Stimulated activated CD4-positive, alpha-beta T cell treated with anti-CD3 and anti-CD28 coated beads, TNF-alpha, amount 100 ng/mL, for 24 hours (primary cell): ENCODE measurements around the gene IRS1.

Experiments
- DNase-seq, 3 experiments: peaks; one replicate each; pipeline ENCODE4 v3.0.0-alpha.2; 2020; ENCODE audit warnings: low read depth in 3 of 3

IRS1 gene

GRCh38 chr2:226790431-226790830 lies 9.2 kb downstream of the IRS1 start:
- DNase-seq, result no peak

GRCh38 chr2:226790011-226790410 lies 9.6 kb downstream of the IRS1 start:
- no peak for DNase-seq

- DNase-seq, result no peak
Observed at GRCh38 chr2:226788881-226789490, 10.6 kb downstream of the IRS1 start.

DNA sequence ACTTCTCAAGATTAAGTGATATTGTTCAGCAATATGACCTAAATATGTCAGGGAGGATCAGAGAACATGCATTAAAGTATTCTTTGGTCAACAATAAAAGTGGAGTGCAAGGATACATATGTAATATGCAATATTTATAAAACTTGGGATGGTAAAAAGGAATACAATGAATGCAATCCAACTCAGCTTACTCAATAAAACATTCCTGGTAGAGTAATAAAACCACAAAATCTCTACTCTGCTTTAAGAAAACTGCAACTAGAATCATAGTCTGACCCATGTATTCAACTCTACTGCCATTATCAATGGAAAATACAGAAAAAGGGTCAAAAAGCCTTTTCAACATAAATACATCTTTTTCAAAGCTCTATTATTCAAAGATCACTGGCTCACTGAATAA lies 11.6 kb downstream of the IRS1 start:
- DNase-seq, result no peak

- DNase-seq, result no peak
Observed at GRCh38 chr2:226783885-226784284, 15.7 kb downstream of the IRS1 start.

- no peak for DNase-seq
Observed at GRCh38 chr2:226782092-226782713, 17.4 kb downstream of the IRS1 start.

GRCh38 chr2:226780431-226780830 lies 19.2 kb downstream of the IRS1 start:
- DNase-seq, result no peak

- DNase-seq, result no peak
Observed at GRCh38 chr2:226777611-226778010, 22.0 kb downstream of the IRS1 start.

GRCh38 chr2:226776104-226776503 lies 23.5 kb downstream of the IRS1 start:
- no peak for DNase-seq

DNA sequence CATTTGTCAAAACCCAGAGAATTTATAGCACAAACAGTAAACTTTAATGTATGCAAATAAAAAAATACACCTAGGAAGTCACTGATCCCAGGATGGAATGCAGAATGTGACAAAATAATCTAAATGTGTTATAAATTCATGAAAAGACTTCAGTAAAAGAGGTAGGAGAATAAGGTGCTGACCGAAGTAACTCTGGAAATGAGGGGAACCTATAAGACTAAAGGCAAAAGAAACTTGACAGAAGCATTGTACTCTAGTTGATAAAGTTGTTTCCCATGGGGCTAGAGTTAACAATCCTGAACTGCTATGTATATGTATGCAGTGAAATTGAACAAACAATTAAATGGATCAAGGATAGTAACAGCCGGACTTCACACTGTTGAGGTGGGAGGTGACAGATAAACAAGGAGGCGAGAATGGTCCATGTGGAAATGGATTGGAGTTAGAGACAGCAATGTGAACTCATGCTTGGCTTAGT lies 24.5 kb downstream of the IRS1 start:
- DNase-seq, result no peak

- no peak for DNase-seq
Observed at GRCh38 chr2:226773291-226773690, 26.3 kb downstream of the IRS1 start.

- DNase-seq, result no peak
Observed at GRCh38 chr2:226772389-226773179, 27.0 kb downstream of the IRS1 start.

GRCh38 chr2:226771067-226771466 lies 28.6 kb downstream of the IRS1 start:
- DNase-seq, result no peak

DNA sequence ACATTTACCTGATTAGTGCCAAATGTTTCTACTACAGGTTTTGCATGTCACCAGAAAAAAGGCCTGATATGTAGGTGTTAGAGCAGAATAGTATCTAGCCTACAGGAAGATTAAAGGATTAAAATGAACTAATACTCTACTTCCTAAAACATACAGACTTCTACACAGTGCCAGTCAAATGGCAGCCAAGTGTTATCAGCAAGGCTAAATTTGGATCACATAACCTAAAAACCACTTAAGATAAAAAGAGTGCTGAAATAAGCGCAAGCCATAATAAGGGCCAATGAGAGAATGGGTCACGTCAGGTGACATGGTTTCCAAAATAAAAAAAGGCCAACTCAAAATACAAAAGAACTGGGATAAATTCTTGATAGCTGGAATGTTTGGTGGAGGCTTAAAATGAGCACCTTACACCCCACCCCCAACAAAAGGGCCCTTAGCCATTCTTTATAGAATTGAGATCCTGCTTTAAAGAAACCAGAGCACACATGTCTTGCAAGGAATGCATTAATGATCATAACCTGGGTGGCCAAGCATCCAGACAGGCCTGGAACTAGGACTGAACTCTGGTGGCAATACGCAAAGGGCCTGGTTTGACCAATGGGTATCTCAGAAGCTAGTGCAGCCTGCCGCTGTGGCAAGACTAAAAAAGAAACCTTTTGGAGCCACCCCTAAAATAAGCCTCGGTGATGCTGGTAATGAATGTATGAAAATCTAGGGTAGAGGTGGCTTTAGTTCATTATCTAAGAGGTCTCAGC lies 32.4 kb downstream of the IRS1 start:
- DNase-seq, result no peak

DNA sequence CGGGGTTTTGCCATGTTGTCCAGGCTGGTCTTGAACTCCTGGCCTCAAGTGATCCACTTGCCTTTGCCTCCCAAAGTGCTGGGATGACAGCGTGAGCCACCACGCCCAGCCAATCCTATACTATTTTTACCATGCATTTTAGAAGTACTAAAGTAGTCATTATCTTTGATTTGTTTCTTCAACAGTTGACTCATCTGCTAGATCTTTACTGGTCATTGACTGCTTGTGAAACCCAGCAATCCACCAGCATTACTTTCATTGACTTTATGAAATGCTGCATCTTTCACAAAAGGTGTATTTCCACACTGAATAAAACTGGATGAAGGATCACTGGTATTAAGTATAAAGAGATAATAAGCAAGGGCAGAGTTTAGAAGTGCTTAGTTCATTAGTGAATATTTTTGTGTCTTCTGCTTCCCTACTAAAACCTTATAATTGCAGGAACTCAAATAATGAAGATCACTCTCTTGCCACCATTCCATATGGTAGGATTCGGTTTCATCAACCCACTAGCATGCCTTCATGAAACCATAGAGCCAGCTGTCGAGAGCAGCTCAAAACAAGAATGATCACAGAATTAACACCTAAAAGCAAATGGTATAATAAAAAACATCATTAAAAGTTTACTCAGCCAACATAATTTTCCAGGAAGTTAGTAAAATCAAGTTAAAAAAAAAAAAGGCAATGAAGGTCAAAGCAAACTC lies 33.1 kb downstream of the IRS1 start:
- no peak for DNase-seq

- DNase-seq, result no peak
Observed at GRCh38 chr2:226763320-226763719, 36.3 kb downstream of the IRS1 start.

DNA sequence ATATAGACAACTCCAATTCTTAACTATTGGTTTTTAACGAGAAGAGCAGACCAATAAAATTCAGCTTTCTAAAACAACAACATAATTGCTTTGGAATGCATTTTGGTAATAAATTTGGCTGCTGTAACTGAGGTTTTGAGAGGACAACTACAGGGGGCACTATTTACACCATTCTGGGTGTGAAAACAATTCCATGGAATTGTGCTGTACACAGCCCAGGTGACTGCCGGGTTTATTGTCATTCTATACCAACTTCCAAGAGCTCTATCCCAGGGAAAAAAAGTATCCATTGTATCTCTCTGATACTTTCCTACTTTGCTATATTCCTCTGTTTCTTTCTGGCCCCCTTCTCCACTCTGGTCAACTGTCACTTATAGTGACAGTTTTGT lies 38.4 kb downstream of the IRS1 start:
- DNase-seq, result no peak

- DNase-seq, result no peak
Observed at GRCh38 chr2:226760412-226761194, 39.0 kb downstream of the IRS1 start.

GRCh38 chr2:226759768-226760167 lies 39.9 kb downstream of the IRS1 start:
- DNase-seq, result no peak

- DNase-seq, result no peak
Observed at GRCh38 chr2:226758921-226759640, 40.5 kb downstream of the IRS1 start.
